ENCODE data around the gene GAMT. TPM values are rescaled to one million over a fixed set of nuclear protein-coding genes. Genes with fewer than 3 reads are reported as not detected.
A peak's percentile ranks its signal among the peaks of the same experiment; 100 is the strongest.

Gene GAMT
- total and polyA plus RNA-seq, 2 of the 13 experiments (the other 11 are each of a cell fraction or from before 2014, with no cell fraction given): 115 to 124 TPM

DNA sequence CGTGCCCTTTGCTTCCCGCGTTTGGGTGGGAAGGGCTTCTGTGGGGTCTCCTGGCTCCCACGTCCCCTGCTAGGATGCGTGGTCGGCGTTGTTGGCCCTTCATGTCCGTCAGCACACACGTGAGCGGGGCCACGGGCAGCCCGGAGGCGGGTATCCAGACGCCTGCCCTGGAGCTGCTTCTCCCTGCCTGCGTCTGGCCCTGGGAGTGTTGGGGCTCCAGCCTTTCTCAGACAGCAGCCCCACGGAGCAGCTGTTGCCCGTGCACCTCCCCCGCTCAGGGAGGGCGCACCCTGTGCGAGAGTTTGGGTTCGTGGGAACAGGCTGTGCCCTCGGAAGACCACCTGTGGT, 20.6 kb upstream of the GAMT start:
- in situ Hi-C loops (cut with HindIII; ENCODE audit: extremely low pct_ligation_motif_present, low pct_unique_long_range_greater_than_20kb): no loop called here
- H3K4me1 ChIP-seq (ENCODE audit: insufficient read depth, low read length): peaks cover 55% of the 10 kb centered on the region
- WGBS (ENCODE audit: low lambda C conversion rate): no CpG with 5 or more reads among the region's 22 CpGs
- H3K27ac ChIP-seq (ENCODE audit: extremely low read length, insufficient read depth, low read length): peak overlapping the region; percentile 27
- H3K27me3 ChIP-seq (ENCODE audit: control insufficient read depth in 1 of 2, insufficient read depth in 2 of 2, low read length in 2 of 2): no peaks in the 10 kb centered on the region
- H3K4me2 ChIP-seq (ENCODE audit: low read depth, low read length): no peak overlapping the region
- POLR2A ChIA-PET: interaction anchor here (2.5 kb wide), 1 partner anchor 8 kb away, joined by 6 read pairs; no protein-coding TSS in a partner anchor
- H3K4me3 ChIP-seq (replicated peaks in 1 of 3; ENCODE audit: insufficient read depth in 1 of 3, low read depth in 2 of 3, low read length in 3 of 3): no peak overlapping the region
- FAIRE-seq (no peak), ATAC-seq (no peak), DNase-seq (ENCODE audit: low spot score) (no peak)
- no peak overlapping the region for H2AFZ ChIP-seq (ENCODE audit: low read length)
- intact Hi-C loops (cut with micrococcal nuclease; ENCODE audit: unreplicated experiment): no loop called here
- TF ChIP-seq SP140L (CRISPR knock-in tag; IDR thresholded peaks at IDR 0.05; ENCODE audit: borderline replicate concordance): no peak
- no peak for TF ChIP-seq ZNF567 (CRISPR knock-in tag; IDR thresholded peaks at IDR 0.05; ENCODE audit: borderline replicate concordance)
- no peak for TF ChIP-seq PHF20 (CRISPR knock-in tag; IDR thresholded peaks at IDR 0.05)
- TF ChIP-seq TCF12 (IDR thresholded peaks at IDR 0.05): no peak
- TF ChIP-seq TCF12 (CRISPR knock-in tag; IDR thresholded peaks at IDR 0.05): no peak
- peak; percentile 24 for TF ChIP-seq TAF15 (IDR thresholded peaks at IDR 0.05; ENCODE audit: low read depth, low read length, poor library complexity, severe bottlenecking)
- TF ChIP-seq, protein P1, sequence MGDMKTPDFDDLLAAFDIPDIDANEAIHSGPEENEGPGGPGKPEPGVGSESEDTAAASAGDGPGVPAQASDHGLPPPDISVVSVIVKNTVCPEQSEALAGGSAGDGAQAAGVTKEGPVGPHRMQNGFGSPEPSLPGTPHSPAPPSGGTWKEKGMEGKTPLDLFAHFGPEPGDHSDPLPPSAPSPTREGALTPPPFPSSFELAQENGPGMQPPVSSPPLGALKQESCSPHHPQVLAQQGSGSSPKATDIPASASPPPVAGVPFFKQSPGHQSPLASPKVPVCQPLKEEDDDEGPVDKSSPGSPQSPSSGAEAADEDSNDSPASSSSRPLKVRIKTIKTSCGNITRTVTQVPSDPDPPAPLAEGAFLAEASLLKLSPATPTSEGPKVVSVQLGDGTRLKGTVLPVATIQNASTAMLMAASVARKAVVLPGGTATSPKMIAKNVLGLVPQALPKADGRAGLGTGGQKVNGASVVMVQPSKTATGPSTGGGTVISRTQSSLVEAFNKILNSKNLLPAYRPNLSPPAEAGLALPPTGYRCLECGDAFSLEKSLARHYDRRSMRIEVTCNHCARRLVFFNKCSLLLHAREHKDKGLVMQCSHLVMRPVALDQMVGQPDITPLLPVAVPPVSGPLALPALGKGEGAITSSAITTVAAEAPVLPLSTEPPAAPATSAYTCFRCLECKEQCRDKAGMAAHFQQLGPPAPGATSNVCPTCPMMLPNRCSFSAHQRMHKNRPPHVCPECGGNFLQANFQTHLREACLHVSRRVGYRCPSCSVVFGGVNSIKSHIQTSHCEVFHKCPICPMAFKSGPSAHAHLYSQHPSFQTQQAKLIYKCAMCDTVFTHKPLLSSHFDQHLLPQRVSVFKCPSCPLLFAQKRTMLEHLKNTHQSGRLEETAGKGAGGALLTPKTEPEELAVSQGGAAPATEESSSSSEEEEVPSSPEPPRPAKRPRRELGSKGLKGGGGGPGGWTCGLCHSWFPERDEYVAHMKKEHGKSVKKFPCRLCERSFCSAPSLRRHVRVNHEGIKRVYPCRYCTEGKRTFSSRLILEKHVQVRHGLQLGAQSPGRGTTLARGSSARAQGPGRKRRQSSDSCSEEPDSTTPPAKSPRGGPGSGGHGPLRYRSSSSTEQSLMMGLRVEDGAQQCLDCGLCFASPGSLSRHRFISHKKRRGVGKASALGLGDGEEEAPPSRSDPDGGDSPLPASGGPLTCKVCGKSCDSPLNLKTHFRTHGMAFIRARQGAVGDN (CRISPR knock-in tag; IDR thresholded peaks at IDR 0.05): 0 out of 2 replicates have a peak, but pooled peaks have one; percentile 17
- peak; percentile 58 for TF ChIP-seq AGO2 (optimal IDR thresholded peaks at IDR 0.05; ENCODE audit: low read depth, low read length)
- peak; percentile 44; the same call in 1 of the 2 replicates for TF ChIP-seq ZBTB38 (CRISPR knock-in tag; IDR thresholded peaks at IDR 0.05)
- TF ChIP-seq, protein P2, sequence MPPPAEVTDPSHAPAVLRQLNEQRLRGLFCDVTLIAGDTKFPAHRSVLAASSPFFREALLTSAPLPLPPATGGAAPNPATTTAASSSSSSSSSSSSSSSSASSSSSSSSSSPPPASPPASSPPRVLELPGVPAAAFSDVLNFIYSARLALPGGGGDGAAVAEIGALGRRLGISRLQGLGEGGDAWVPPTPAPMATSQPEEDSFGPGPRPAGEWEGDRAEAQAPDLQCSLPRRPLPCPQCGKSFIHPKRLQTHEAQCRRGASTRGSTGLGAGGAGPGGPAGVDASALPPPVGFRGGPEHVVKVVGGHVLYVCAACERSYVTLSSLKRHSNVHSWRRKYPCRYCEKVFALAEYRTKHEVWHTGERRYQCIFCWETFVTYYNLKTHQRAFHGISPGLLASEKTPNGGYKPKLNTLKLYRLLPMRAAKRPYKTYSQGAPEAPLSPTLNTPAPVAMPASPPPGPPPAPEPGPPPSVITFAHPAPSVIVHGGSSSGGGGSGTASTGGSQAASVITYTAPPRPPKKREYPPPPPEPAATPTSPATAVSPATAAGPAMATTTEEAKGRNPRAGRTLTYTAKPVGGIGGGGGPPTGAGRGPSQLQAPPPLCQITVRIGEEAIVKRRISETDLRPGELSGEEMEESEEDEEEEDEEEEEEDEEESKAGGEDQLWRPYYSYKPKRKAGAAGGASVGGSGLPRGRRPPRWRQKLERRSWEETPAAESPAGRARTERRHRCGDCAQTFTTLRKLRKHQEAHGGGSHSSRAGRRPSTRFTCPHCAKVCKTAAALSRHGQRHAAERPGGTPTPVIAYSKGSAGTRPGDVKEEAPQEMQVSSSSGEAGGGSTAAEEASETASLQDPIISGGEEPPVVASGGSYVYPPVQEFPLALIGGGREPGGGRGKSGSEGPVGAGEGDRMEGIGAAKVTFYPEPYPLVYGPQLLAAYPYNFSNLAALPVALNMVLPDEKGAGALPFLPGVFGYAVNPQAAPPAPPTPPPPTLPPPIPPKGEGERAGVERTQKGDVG (CRISPR knock-in tag; IDR thresholded peaks at IDR 0.05; ENCODE audit: borderline replicate concordance): no peak
- no peak for TF ChIP-seq ZNF557 (CRISPR knock-in tag; IDR thresholded peaks at IDR 0.05)
- H3K79me2 ChIP-seq (ENCODE audit: insufficient read depth, low read length): peaks cover 59% of the 10 kb centered on the region
- H3K9ac ChIP-seq (ENCODE audit: insufficient read depth, low read depth, low read length): no peak overlapping the region; the same call in 1 of the 2 replicates
- BruUV-seq (replicated peaks): no TSS peak
- peaks cover 33% of the 10 kb centered on the region for H4K20me1 ChIP-seq (ENCODE audit: insufficient read depth, low read length)
- H3K36me3 ChIP-seq (replicated peaks in 1 of 2; ENCODE audit: control insufficient read depth in 1 of 2, insufficient read depth in 2 of 2, low read length in 2 of 2): peaks cover 32 to 78% of the 10 kb centered on the region in 2 experiments
- CTCF ChIA-PET (ENCODE audit: low intra/inter-chr PET ratio, low total read pairs): no interaction called here
- no peaks in the 10 kb centered on the region for H3K9me3 ChIP-seq (ENCODE audit: low read length)

Measured in HepG2 (cell line).